HG03196 (cell line): ENCODE measurements around the gene SRPK3.
"Not testable (repeated sequence)": the region's sequence is repeated elsewhere in the genome, so short reads cannot be mapped to it uniquely, and the experiment has no call there.

ENCODE experiments used
- ATAC-seq: cut with Tn5 transposase; IDR thresholded peaks from one replicate; pipeline ENCODE4 v1.9.1; 2021; ENCODE audit not compliant: unreplicated experiment

Gene SRPK3

DNA sequence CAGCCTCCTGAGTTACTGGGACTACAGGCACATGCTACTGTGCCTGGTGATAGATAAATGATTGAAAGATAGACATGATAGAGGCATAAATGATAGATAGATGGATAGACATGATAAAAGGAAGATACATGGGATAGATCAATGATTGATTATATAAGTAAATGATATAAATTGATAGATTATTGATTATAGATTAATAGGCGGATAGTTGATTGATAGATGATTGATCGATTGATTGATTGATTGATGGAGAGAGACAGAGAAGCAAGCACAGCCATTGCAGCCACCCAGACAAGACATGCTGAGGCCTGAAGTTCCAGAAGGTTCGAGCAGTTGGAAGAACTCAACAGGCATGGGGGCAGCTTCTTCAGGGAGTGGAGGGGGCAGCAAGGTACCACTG, 34.5 kb upstream of the SRPK3 start:
- no peak for ATAC-seq

DNA sequence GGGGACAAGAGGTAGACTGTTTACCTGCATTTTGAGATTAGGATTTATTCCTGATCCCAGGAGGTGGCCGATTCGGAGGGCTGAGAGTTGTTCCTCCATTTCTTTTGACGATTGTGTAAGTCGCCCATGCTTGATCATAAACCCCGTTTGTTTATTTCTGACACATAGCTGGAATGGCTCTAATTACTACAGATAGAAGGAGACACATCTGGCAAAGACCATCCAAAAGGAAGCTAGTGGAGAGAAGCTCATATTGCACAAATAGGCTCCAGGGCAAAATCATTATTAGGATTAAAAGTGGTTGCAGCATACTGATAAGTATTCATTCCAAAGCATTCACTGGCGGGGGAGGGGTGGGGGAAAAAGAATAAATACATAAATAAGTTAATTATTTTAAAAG, 33.9 kb upstream of the SRPK3 start:
- ATAC-seq: not testable (repeated sequence)

DNA sequence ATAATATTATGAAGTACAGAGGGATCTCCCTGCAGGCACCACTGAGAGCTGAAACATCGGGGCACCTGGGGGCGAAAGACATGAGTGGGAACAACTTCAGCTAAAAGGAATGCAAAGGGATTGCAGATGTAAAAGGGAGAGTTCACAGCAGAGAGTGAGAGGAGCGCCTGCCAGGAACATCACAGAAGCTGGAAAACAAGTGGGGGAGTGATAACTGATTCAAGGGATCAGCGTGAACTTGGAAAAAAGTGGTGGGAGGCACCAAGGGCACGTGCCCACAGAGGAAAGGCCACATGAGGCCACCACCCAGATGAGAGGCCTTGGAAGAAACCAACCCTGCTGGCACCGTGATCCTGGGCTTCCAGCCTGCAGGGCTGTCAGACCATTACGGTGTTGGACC, 31.8 kb upstream of the SRPK3 start:
- not testable (repeated sequence) for ATAC-seq

DNA sequence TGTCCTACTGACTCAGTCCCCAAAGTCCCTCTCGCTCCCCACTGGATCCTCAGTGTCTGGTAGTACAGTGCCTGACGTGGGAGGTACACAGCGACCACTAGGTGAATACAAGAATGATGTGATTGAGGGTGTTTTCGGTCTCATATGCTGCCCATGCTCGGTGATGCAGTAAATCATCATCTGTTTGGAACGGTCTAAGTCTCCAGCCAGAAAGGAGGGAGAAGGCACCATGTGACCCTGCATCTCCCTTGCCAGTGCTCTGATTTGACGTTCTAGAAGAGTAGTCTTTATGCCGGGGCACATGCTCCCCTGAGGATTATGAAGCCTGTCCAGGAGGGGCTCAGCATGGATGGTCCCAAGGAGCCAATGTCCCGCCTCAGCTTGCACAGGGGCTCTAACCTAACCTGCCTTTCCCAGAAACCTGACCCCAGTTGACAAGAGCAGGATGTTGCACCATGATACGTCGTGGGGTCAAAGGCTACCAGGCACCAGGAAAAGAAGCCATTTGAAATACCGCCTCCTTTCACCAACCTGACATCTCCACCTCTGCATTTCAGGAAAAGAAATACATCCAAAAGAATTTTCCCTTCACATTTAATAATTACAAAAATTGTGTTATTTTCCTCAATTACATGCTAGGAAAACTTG, 30.6 kb upstream of the SRPK3 start:
- ATAC-seq: no peak

DNA sequence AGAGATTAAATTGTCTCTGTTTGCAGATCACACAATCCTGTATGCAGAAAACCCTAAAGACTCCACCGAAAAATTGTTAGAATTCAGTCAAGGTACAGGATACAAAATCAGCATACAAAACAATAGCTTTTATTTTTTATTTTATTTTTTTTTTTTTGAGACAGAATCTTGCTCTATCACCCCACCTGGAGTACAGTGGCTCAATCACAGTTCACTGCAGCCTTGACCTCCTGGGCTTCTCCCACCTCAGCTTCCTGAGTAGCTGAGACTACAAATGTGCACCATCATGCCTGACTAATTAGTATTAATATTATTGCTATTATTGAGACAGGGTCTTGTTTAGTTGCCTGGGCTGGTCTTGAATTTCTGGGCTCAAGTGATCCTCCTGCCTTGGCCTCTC, 25.7 kb upstream of the SRPK3 start:
- no peak for ATAC-seq

DNA sequence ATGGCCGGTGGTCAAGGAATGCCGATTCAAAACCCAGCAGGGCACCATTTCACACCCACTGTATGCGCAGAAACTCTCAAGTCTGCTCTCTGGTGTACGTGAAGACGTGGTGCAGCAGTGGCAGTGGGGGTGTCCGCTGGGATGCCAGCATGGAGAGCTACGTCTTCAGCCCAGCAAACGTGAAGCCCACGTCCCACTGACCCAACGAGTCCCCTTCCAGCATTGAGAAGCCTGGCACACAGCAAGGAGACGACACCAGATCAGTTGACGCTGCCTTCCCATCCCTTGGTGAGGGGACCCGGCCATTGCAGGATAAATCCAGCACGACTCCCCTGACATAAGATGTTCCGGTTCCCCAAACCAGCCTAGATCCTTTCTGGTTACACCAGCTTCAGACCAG, 19.0 kb upstream of the SRPK3 start:
- no peak for ATAC-seq

DNA sequence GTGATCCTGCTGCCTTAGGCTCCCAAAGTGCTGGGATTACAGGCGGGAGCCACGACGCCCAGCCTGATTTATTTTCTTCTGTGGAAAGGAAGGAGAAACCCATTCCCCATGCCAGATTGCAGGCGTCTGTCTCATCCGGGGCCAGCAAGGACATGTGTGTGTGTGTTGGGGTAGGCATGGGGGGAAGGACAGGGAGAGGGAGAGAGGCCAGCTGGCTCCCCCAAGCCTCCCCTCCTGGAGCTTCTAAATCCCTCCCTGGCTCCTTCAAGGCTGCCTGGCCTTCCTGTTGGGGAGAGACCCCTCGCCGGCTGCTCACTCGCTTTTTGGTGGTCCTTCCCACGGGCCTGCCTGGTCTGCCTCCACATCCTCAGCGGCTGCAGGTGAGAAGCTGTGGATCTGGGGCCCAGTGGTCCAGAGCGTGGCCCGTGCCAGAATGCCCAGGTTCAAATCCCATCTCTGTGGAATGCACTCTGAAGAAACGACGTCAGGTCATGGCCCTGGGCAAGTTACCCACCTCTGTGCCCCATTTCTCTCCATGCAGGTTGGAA, 18.1 kb upstream of the SRPK3 start:
- no peak for ATAC-seq

DNA sequence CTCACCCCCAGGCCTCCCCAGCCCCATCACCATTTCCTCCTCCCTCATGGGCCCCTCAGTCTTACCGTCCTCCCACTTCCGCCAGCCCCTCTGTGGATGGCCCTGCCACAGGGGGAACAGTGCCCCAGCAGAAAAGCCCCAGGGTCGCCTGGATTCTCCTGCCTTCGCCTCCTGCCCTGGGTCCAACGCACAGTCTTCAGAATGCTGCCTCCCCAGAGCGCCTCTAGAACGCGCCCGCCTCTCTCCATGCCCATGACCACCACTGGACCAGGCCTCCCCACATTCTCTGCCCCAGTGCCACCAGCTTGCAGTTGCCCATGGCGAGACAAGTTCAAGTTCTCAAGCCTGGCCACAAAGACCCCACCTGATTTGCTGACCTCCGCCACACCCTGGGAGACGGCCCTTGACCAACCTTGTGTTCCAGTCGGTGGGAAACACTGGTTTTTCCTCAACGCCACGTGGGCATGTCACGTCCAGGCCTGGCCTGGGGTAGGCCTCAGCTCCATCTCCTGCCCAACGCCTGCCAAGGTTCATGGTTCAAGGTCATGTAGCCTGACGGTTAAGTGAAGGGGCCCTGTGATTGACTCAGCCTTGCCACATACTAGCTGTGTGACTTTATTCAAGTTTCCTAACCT, 17.4 kb upstream of the SRPK3 start:
- ATAC-seq: no peak

DNA sequence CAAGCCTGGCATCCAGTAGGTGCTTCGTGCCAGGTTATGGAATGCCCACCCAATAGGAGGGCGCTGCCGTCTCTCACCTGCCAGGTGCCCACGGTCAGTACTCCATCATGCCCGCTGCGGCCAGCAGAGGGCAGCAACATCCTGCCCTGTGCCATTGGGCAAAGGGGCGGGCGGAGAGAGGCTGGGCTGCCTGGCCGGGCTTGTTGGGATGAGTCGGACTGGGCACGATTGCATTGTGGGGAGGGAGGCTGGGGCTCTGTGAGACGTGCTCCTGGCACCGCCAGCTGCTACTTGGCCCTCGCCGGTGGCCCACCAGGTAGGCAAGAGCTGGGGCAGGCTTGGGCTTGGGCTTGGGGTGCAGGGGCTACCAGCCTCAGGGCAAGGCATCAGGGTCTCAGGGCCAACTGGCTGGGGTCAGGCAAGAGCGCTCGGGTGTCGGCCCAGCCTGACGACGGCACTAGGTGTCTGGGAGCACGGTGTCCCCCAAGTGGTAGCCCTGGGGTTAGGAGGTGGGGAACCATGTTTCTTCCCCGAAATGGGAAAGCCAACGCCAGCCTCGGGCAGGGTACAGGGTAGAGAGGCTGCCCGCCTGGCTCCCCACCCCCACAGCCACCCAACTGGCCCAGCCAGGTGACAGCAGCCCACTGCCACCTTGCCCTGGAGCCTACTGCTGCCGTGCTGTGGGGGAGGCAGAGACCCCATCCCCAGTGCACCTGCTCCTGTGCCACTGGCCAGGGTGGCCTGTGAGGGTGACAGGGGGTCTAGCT, 16.7 kb upstream of the SRPK3 start, which contains the start of gene PLXNB3:
PLXNB3 (plus strand) TSS at position 261 of the 767 bp plus-strand sequence. CDS start 1,287 bp downstream, outside the sequence.
- no peak for ATAC-seq

DNA sequence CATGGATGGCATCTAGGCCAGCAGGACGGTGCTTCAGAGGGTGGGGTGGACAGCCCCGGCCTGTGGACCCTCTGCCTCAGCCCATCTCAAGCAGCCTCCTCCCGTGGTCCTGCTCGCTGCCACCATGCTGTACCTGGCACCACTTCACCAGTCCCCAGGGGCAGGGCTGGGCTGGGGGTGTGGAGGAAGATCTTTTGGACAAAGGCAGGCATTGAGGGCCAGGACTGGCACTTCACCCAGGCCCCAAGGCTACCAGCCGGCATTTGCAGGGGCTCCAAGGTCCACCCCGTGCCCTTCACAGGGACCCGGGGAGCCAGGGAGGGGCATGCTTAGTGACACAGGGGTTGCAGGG, 16.1 kb upstream of the SRPK3 start:
- no peak for ATAC-seq

DNA sequence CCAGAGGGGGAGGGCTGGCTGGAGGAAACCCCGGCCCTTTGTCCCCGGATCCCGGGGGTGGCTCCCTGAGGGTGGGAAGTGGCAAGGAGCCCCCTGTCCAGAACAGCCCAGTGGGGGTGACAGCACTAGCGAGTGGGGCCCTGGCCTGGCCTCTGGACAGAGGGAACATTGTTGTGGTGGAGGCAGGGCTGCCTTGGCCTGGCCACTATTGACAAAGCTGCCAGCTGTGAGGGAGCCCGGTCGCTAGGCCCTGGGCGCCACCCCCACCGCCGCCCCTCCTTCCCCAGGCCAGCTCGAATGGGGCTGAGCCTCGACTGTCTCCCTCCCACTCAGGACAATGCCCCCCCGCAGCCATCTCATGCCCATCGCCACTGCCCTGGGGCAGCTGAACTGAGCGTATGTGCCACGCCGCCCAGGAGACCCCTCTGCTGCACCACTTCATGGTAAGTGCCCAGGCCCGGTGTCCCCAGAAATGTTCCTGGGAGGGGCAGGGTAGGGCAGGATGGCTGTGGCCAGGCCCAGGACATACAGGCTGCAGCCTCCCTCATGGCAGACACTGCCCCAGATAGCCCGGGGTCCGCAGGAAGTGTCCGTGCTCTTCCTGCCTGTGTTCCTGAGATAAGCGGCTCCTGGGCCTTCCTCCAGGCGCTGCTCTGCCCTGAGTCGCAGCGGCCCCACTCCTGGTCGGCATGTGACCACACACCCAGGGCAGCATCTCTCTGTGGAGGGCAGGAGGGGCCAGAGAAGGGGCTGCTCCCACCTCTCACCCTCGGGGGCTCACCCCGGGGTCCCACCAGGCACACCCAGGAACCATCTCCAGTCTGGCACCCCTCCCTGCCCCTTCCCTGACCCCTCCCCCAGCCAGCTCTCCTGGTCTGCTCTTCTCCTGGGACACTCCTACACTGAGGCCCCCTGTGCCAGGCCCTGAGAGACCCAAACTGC, 15.4 kb upstream of the SRPK3 start:
- ATAC-seq: no peak

DNA sequence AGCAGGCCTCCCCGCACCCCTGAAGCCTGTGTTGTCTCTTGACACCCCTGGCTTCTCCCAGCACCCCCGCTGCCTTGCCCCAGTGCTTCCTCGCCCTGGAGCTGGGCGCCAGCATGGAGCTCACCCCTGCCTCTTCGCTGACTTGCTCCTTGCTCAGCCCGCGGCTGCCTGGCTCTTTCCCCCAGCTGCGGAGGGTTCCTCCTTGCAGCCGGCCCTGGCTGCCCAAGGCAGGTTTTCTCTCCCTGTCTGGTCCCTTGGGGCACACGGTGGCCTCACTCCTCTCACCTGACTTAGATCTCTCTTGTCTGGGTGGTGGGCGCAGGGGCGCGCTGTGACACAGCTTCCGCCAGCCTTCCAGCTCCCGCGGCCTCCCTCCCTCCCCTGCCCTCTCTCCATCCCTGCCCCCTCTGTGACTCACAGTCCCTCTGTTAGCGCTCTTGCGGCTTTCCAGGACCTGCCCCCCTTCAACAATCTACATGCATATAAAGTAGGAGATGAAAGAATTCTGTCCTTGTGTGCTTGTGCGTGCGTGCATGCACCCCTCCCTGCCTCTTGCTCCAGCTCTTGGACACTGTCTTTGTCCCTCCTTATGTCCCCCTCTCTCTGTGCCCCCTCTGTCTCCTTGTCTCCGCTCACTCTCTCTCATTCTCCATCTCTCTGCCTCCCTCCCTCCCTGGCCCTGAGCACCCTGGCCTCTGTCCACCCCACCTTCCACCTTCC, 14.6 kb upstream of the SRPK3 start:
- ATAC-seq: no peak

DNA sequence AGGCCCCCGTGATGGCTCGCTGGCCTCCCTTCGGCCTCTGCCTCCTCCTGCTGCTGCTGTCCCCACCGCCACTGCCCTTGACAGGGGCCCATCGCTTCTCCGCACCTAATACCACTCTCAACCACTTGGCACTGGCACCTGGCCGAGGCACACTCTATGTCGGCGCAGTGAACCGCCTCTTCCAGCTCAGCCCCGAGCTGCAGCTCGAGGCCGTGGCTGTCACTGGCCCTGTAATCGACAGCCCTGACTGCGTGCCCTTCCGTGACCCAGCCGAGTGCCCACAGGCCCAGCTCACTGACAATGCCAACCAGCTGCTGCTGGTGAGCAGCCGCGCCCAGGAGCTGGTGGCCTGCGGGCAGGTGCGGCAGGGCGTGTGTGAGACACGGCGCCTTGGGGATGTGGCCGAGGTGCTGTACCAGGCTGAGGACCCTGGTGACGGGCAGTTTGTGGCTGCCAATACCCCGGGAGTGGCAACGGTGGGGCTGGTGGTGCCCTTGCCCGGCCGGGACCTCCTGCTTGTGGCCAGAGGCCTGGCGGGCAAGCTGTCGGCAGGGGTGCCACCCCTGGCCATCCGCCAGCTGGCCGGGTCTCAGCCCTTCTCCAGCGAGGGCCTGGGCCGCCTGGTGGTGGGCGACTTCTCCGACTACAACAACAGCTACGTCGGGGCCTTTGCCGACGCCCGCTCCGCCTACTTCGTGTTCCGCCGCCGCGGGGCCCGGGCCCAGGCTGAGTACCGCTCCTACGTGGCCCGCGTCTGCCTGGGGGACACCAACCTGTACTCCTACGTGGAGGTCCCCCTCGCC, 13.8 kb upstream of the SRPK3 start:
- ATAC-seq: no peak

DNA sequence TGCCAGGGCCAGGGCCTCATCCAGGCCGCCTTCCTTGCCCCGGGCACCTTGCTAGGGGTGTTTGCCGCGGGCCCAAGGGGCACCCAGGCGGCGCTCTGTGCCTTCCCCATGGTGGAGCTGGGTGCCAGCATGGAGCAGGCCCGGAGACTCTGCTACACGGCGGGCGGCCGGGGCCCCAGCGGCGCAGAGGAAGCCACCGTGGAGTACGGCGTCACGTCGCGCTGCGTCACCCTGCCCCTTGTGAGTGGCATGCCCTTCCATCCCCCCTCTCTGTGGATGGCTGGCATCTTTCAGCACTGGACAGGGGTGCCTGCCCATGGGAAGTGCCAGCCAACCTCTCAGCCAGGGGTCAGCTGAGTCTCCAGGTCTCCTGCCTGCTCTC, 13.2 kb upstream of the SRPK3 start:
- no peak for ATAC-seq

DNA sequence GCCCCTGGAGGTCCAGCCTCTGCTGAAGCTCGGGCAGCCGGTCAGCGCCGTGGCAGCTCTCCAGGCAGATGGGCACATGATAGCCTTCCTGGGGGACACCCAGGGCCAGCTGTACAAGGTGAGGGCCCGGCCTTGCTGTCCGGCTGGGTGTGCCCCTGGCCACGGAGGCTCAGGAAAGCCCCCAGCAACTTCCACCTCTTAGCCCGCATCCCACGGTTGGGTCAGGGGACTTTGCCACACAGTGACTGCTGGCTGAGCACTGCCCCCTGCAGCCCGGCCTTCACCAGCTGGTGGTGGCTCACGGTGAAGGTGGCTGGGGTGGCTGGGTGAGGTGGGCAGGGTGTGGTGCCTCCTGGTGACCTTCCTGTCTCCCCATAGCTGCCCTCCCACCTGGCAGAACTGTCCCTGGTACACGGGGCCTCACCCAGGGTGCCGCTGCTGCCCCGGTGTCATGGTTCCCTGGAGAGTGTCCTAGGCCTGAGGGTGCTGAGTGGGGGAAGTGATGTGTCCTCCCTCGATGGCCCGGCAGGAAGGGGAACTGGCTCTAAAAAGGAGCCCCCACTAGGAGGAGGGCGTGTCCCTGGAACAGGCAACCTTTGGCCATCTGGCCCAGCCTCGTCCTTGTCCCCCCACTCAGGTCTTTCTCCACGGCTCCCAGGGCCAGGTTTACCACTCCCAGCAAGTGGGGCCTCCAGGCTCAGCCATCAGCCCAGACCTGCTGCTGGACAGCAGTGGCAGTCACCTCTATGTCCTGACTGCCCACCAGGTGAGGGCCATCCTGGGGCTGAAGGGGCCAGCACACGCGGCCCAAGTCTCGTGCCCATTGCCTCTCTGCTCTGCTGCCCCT, 12.3 kb upstream of the SRPK3 start:
- ATAC-seq: no peak

DNA sequence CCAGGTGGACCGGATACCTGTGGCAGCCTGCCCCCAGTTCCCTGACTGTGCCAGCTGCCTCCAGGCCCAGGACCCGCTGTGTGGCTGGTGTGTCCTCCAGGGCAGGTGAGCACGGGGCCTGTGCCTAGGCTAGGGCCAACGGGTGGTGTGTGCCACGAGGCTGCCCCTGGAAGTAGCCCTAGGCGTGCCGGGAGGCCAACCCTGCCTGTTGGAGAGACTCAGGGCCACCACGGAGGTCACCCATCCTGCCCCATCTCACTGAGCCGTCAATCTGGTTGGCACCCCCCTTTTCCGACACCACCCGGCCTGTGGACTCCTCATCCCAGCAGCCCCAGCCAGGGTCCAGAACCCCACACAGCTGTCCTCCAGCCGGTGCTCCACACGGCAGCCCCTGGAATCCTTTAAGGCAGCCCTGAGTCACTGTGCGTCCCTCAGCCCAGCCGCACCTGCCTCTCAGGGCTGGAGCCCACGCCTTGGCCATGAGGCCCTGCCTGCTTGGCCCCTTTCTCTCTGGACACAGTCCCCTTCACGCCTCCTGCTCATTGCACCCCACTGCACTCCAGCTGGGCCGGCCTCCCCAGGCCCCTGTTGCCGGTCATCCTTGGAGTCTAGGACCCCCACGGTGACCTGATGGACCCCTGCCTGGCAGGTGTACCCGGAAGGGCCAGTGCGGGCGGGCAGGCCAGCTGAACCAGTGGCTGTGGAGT, 11.5 kb upstream of the SRPK3 start:
- no peak for ATAC-seq

DNA sequence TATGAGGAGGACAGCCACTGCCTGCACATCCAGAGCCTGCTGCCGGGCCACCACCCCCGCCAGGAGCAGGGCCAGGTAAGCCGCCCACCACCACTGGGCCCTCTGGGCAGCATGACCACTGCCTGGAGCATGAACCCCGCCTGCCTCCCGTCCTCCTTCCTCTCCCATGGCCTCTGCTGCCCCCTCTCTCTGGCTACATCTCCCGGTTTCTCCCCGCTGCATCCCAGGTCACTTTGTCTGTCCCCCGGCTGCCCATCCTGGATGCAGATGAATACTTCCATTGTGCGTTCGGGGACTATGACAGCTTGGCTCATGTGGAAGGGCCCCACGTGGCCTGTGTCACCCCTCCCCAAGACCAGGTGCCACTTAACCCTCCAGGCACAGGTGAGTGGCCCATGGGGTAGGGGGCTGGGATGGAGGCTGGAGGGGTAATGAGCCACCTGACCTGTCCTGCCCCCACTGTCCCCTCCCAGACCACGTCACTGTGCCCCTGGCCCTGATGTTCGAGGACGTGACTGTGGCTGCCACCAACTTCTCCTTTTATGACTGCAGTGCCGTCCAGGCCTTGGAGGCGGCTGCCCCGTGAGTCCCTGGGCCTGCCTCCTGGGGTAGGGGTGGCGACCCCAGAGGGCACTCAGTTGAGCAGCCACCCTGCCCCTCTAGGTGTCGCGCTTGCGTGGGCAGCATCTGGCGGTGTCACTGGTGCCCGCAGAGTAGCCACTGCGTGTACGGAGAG, 10.8 kb upstream of the SRPK3 start:
- no peak for ATAC-seq
